Activated naive CD8-positive, alpha-beta T cell treated with anti-CD3 and anti-CD28 coated beads, Interleukin-2, amount 10 ng/mL, durations not matched to agents 7 days and 5 days (primary cell): ENCODE data around the gene SLIT3. TPM values are rescaled to one million over a fixed set of nuclear protein-coding genes. Genes with fewer than 3 reads are reported as not detected.
"Not testable (repeated sequence)": the region's sequence is repeated elsewhere in the genome, so short reads cannot be mapped to it uniquely, and the experiment has no call there.

Source experiments
- ATAC-seq: fragments of 150-1000 bp; cut with Tn5 transposase; one replicate; pipeline ENCODE4 v1.10.0; 2021; ENCODE audit warnings: low read depth, moderate library complexity
- POLR2A ChIA-PET: fragments of 350-600 bp; sonication (Branson Sonifier 250); formaldehyde crosslinking; loops from one replicate; lab custom pipeline; 2021; ENCODE audit warnings: antibody characterized with exemption; lab: Charles Lee
- DNase-seq: peaks from one replicate; pipeline ENCODE4 v3.0.0; 2021
- H3K27ac Mint-ChIP-seq: one replicate; pipeline ENCODE4 v1.8.0; 2022; ENCODE audit warnings: mild to moderate bottlenecking, mixed read lengths
- H3K27me3 Mint-ChIP-seq: one replicate; pipeline ENCODE4 v1.8.0; 2022; ENCODE audit warnings: mild to moderate bottlenecking, moderate library complexity, mixed read lengths
- H3K36me3 Mint-ChIP-seq: one replicate; pipeline ENCODE4 v1.8.0; 2021; ENCODE audit warnings: mild to moderate bottlenecking, mixed read lengths
- H3K4me1 Mint-ChIP-seq: one replicate; pipeline ENCODE4 v1.8.0; 2021; ENCODE audit warnings: mixed read lengths
- H3K4me3 Mint-ChIP-seq: one replicate; pipeline ENCODE4 v1.8.0; 2022; ENCODE audit warnings: mild to moderate bottlenecking, moderate library complexity, mixed read lengths
- H3K9me3 Mint-ChIP-seq: one replicate; pipeline ENCODE4 v1.8.0; 2021; ENCODE audit warnings: mixed read lengths
- total RNA-seq, 2 experiments: library from RNA; stranded (reverse); gene quantifications; one replicate each; pipeline ENCODE4 v1.2.3, GENCODE V29; 2021

The SLIT3 gene
- total RNA-seq, 2 experiments from 2014 or later = not detected

- Mint-ChIP-seq H3K27me3 (peaks cover under 1% of the 10 kb centered on the region), H3K4me3 (no peak overlapping the region), H3K27ac (no peak overlapping the region), H3K9me3 (no peaks in the 10 kb centered on the region), H3K4me1 (no peaks in the 10 kb centered on the region), H3K36me3 (no peaks in the 10 kb centered on the region)
- POLR2A ChIA-PET = no interaction called here
- DNase-seq (no peak), ATAC-seq (no peak)
Observed at GRCh38 chr5:168756453-168757391, 544.2 kb downstream of the SLIT3 start.

- Mint-ChIP-seq H3K27ac (no peak overlapping the region), H3K36me3 (no peaks in the 10 kb centered on the region), H3K4me1 (no peaks in the 10 kb centered on the region), H3K9me3 (no peaks in the 10 kb centered on the region), H3K27me3 (peaks cover 1% of the 10 kb centered on the region), H3K4me3 (no peak overlapping the region)
- POLR2A ChIA-PET = no interaction called here
- DNase-seq (no peak), ATAC-seq (no peak)
Observed at GRCh38 chr5:168755548-168756093, 545.3 kb downstream of the SLIT3 start.

- H3K9me3 Mint-ChIP-seq = no peaks in the 10 kb centered on the region
- no peaks in the 10 kb centered on the region for H3K4me1 Mint-ChIP-seq
- H3K36me3 Mint-ChIP-seq = no peaks in the 10 kb centered on the region
- POLR2A ChIA-PET = no interaction called here
- H3K4me3 Mint-ChIP-seq = no peak overlapping the region
- peaks cover 1% of the 10 kb centered on the region for H3K27me3 Mint-ChIP-seq
- DNase-seq (no peak), ATAC-seq (no peak)
- no peak overlapping the region for H3K27ac Mint-ChIP-seq
Observed at GRCh38 chr5:168753691-168754254, 547.2 kb downstream of the SLIT3 start.

- H3K4me3 Mint-ChIP-seq = no peak overlapping the region
- H3K27ac Mint-ChIP-seq = no peak overlapping the region
- H3K9me3 Mint-ChIP-seq = no peaks in the 10 kb centered on the region
- POLR2A ChIA-PET = no interaction called here
- ATAC-seq (no peak), DNase-seq (no peak)
- H3K27me3 Mint-ChIP-seq = peaks cover 5% of the 10 kb centered on the region
- H3K4me1 Mint-ChIP-seq = no peaks in the 10 kb centered on the region
- H3K36me3 Mint-ChIP-seq = no peaks in the 10 kb centered on the region
Observed at GRCh38 chr5:168752416-168753190, 548.3 kb downstream of the SLIT3 start.

GRCh38 chr5:168752012-168752411 lies 548.9 kb downstream of the SLIT3 start:
- H3K36me3 Mint-ChIP-seq = no peaks in the 10 kb centered on the region
- POLR2A ChIA-PET = no interaction called here
- no peak for ATAC-seq
- no peaks in the 10 kb centered on the region for H3K4me1 Mint-ChIP-seq
- peaks cover 3% of the 10 kb centered on the region for H3K9me3 Mint-ChIP-seq
- peaks cover 8% of the 10 kb centered on the region for H3K27me3 Mint-ChIP-seq
- H3K4me3 Mint-ChIP-seq = no peak overlapping the region
- DNase-seq = no peak
- no peak overlapping the region for H3K27ac Mint-ChIP-seq

- POLR2A ChIA-PET = no interaction called here
- no peak for DNase-seq
- Mint-ChIP-seq H3K4me3 (no peak overlapping the region), H3K4me1 (no peaks in the 10 kb centered on the region), H3K9me3 (peaks cover 6% of the 10 kb centered on the region), H3K36me3 (no peaks in the 10 kb centered on the region), H3K27ac (no peak overlapping the region), H3K27me3 (peaks cover 8% of the 10 kb centered on the region)
- ATAC-seq = no peak
Observed at GRCh38 chr5:168750926-168751325, 550.0 kb downstream of the SLIT3 start.

GRCh38 chr5:168749391-168750100 lies 551.4 kb downstream of the SLIT3 start:
- ATAC-seq (no peak), DNase-seq (no peak)
- Mint-ChIP-seq H3K36me3 (no peaks in the 10 kb centered on the region), H3K4me1 (no peaks in the 10 kb centered on the region), H3K4me3 (no peak overlapping the region), H3K9me3 (peaks cover 9% of the 10 kb centered on the region), H3K27ac (no peak overlapping the region), H3K27me3 (peaks cover 8% of the 10 kb centered on the region)
- POLR2A ChIA-PET = no interaction called here

GRCh38 chr5:168747987-168748777 lies 552.8 kb downstream of the SLIT3 start:
- POLR2A ChIA-PET = no interaction called here
- ATAC-seq = peak; percentile 72
- Mint-ChIP-seq H3K4me1 (no peaks in the 10 kb centered on the region), H3K4me3 (no peak overlapping the region), H3K36me3 (no peaks in the 10 kb centered on the region), H3K27me3 (peaks cover 10% of the 10 kb centered on the region), H3K9me3 (peaks cover 9% of the 10 kb centered on the region), H3K27ac (no peak overlapping the region)
- DNase-seq = peak; percentile 42

GRCh38 chr5:168746893-168747640 lies 553.9 kb downstream of the SLIT3 start:
- H3K27ac Mint-ChIP-seq = no peak overlapping the region
- POLR2A ChIA-PET = no interaction called here

GRCh38 chr5:168746126-168746892 lies 554.6 kb downstream of the SLIT3 start:
- H3K4me1 Mint-ChIP-seq, H3K9me3 Mint-ChIP-seq, DNase-seq, H3K27me3 Mint-ChIP-seq, H3K4me3 Mint-ChIP-seq, ATAC-seq, POLR2A ChIA-PET, H3K36me3 Mint-ChIP-seq: not testable (repeated sequence)
- peak overlapping the region; percentile 45 for H3K27ac Mint-ChIP-seq

More at GRCh38 chr5:168746893-168747640, 553.9 kb downstream of the SLIT3 start:
- peaks cover 9% of the 10 kb centered on the region for H3K9me3 Mint-ChIP-seq
- peaks cover 10% of the 10 kb centered on the region for H3K27me3 Mint-ChIP-seq
- H3K36me3 Mint-ChIP-seq = no peaks in the 10 kb centered on the region
- H3K4me3 Mint-ChIP-seq = no peak overlapping the region
- ATAC-seq = no peak
- H3K4me1 Mint-ChIP-seq = no peaks in the 10 kb centered on the region
- no peak for DNase-seq

- POLR2A ChIA-PET = no interaction called here
- Mint-ChIP-seq H3K9me3 (peaks cover 9% of the 10 kb centered on the region), H3K36me3 (no peaks in the 10 kb centered on the region), H3K4me1 (no peaks in the 10 kb centered on the region), H3K4me3 (no peak overlapping the region), H3K27me3 (peaks cover 9% of the 10 kb centered on the region), H3K27ac (no peak overlapping the region)
- DNase-seq (no peak), ATAC-seq (no peak)
Observed at GRCh38 chr5:168743617-168744016, 557.3 kb downstream of the SLIT3 start.
